K562 (cell line): ENCODE measurements around the gene SLCO2A1.

Source experiments
- CEBPZ ChIP-seq: fragments of 150-350 bp; IDR thresholded peaks from 2 replicates; pipeline ENCODE4 v1.6.1; 2014; ENCODE audit warnings: low read depth, mild to moderate bottlenecking, low read length, borderline replicate concordance
- CREB1 ChIP-seq, 2 experiments: sonication (generic) in 1 of 2; formaldehyde crosslinking in 1 of 2; IDR thresholded peaks; 2 replicates each; pipeline versions ENCODE4 v1.6.1 to v1.8.0; 2012 to 2022; ENCODE audit warnings: inconsistent platforms in 1 of 2, mild to moderate bottlenecking in 1 of 2, missing genetic modification reagents in 1 of 2, moderate library complexity in 1 of 2
- CTCF ChIP-seq, 3 experiments: IDR thresholded peaks in 2 of 3; conservative IDR thresholded peaks in 1 of 3; 2 replicates each; pipeline ENCODE4 v1.5.1; 2011 to 2012; ENCODE audit warnings: low read length in 3 of 3, mild to moderate bottlenecking in 3 of 3, control low read depth in 2 of 3, improper control_type of control experiment in 1 of 3, inconsistent platforms in 1 of 3, low read depth in 1 of 3, mixed read lengths in 1 of 3, moderate library complexity in 1 of 3; ENCODE audit not compliant: insufficient read depth in 2 of 3
- MAX ChIP-seq: sonication (generic); formaldehyde crosslinking; IDR thresholded peaks from 2 replicates; pipeline ENCODE4 v1.9.0; 2022; ENCODE audit warnings: mild to moderate bottlenecking, missing genetic modification reagents
- NEUROD1 ChIP-seq: fragments of 150-350 bp; IDR thresholded peaks from 2 replicates; pipeline ENCODE4 v1.6.1; 2014; ENCODE audit warnings: borderline replicate concordance, low read length, low read depth; ENCODE audit not compliant: partially characterized antibody
- RBM22 ChIP-seq: fragments of 200-400 bp; formaldehyde crosslinking; IDR thresholded peaks from 2 replicates; pipeline ENCODE4 v1.6.1; 2018; ENCODE audit warnings: low read length, low read depth; ENCODE audit not compliant: poor library complexity, severe bottlenecking
- SRF ChIP-seq, 2 experiments: fragments of 250-450, 450-650 bp in 1 of 2; sonication (Bioruptor Pico) in 1 of 2; sonication (generic) in 1 of 2; formaldehyde crosslinking; IDR thresholded peaks; 2 replicates each; pipeline versions ENCODE4 v1.5.0 to v1.5.1; 2020 to 2022; ENCODE audit warnings: mild to moderate bottlenecking in 1 of 2, missing genetic modification reagents in 1 of 2
- YY1 ChIP-seq, 3 experiments: IDR thresholded peaks; 2 replicates each; pipeline ENCODE4 v1.6.1; 2011; ENCODE audit warnings: low read length in 2 of 3, mild to moderate bottlenecking in 2 of 3, moderate library complexity in 2 of 3, borderline replicate concordance in 1 of 3, control low read depth in 1 of 3, low read depth in 1 of 3; ENCODE audit not compliant: insufficient read depth in 3 of 3, insufficient replicate concordance in 2 of 3, control insufficient read depth in 1 of 3, insufficient read length in 1 of 3; ENCODE audit errors: extremely low read depth in 1 of 3
- ZNF655 ChIP-seq: fragments of 250-450 bp; sonication (Bioruptor Pico); IDR thresholded peaks from 2 replicates; pipeline ENCODE4 v1.5.0; 2021

- TF ChIP-seq ZNF655 (CRISPR knock-in tag) (no peak), SRF (CRISPR knock-in tag; IDR thresholded peaks at IDR 0.05) (no peak), CEBPZ (no peak), CREB1 (IDR thresholded peaks at IDR 0.05) (no peak), CREB1 (CRISPR knock-in tag; IDR thresholded peaks at IDR 0.05) (no peak), CTCF (IDR thresholded peaks at IDR 0.05 in 2 of 3, conservative IDR thresholded peaks at IDR 0.05 in 1 of 3; ENCODE audit: insufficient read depth in 2 of 3, low read depth in 1 of 3, low read length in 3 of 3) (no peak), MAX (no peak), RBM22 (no peak), YY1 (IDR thresholded peaks at IDR 0.05; ENCODE audit: borderline replicate concordance in 1 of 3, control insufficient read depth in 1 of 3, extremely low read depth in 1 of 3, insufficient read depth in 3 of 3, insufficient read length in 1 of 3, insufficient replicate concordance in 2 of 3, low read depth in 1 of 3, low read length in 2 of 3) (no peak), NEUROD1 (no peak)
Observed at GRCh38 chr3:134035836-134036235, 6.1 kb upstream of the SLCO2A1 start.
